ENCODE data around the gene NBPF6. TPM values are rescaled to one million over a fixed set of nuclear protein-coding genes. Genes with fewer than 3 reads are reported as not detected.
"Not testable (repeated sequence)": the region's sequence is repeated elsewhere in the genome, so short reads cannot be mapped to it uniquely, and the experiment has no call there.

The NBPF6 gene
- total RNA-seq, 2 donors from 2014 or later, result not detected

- Histone ChIP-seq H3K4me3 (no peak overlapping the region), H3K27me3 (no peaks in the 10 kb centered on the region), H3K27ac (no peak overlapping the region), H3K4me1 (no peaks in the 10 kb centered on the region), H3K36me3 (no peaks in the 10 kb centered on the region), H3K9me3 (no peaks in the 10 kb centered on the region)
- TF ChIP-seq CTCF (IDR thresholded peaks at IDR 0.05), result peak; percentile 64 to 92
- no peak for DNase-seq (ENCODE audit: low spot score)
Measured at GRCh38 chr1:108512239-108513043, 62.3 kb downstream of the NBPF6 start.

GRCh38 chr1:108513044-108513415 lies 62.9 kb downstream of the NBPF6 start:
- no peaks in the 10 kb centered on the region for H3K4me1 ChIP-seq
- TF ChIP-seq CTCF (IDR thresholded peaks at IDR 0.05), result no peak
- no peak for DNase-seq (ENCODE audit: low spot score)
- no peak overlapping the region for H3K4me3 ChIP-seq
- no peak overlapping the region for H3K27ac ChIP-seq
- H3K27me3 ChIP-seq, result no peaks in the 10 kb centered on the region
- H3K9me3 ChIP-seq, result no peaks in the 10 kb centered on the region
- H3K36me3 ChIP-seq, result no peaks in the 10 kb centered on the region

- not testable (repeated sequence) for H3K27ac ChIP-seq; H3K27me3 ChIP-seq; H3K9me3 ChIP-seq; H3K4me1 ChIP-seq; H3K4me3 ChIP-seq; H3K36me3 ChIP-seq; DNase-seq (ENCODE audit: low spot score)
Measured at GRCh38 chr1:108513914-108514313, 63.8 kb downstream of the NBPF6 start.

GRCh38 chr1:108517301-108517897 lies 67.3 kb downstream of the NBPF6 start:
- H3K36me3 ChIP-seq; DNase-seq (ENCODE audit: low spot score); H3K9me3 ChIP-seq; H3K27me3 ChIP-seq; H3K4me3 ChIP-seq; H3K4me1 ChIP-seq; H3K27ac ChIP-seq: not testable (repeated sequence)

Other genes starting within 250 kb of the NBPF6 start
- 10 to 100 TPM; 14.4 to 20.7 TPM for gene SLC25A24, start 250.0 kb upstream of the NBPF6 start, total RNA-seq
- gene NBPF4, start 206.3 kb upstream of the NBPF6 start, total RNA-seq, result not detected
- 1 to 10 TPM; 6.1 to 7.4 TPM for gene EEIG2, start 109.8 kb downstream of the NBPF6 start, total RNA-seq
- gene HENMT1, start 210.8 kb downstream of the NBPF6 start, total RNA-seq, result under 1 TPM; 0.41 to 0.55 TPM
- gene PRPF38B, start 242.0 kb downstream of the NBPF6 start, total RNA-seq, result 10 to 100 TPM; 10.7 to 11.1 TPM